Right lobe of liver (tissue), 5 donors: ENCODE results near the gene ANTXRL. TPM values are rescaled to one million over a fixed set of nuclear protein-coding genes. Genes with fewer than 3 reads are reported as not detected.

Experiments
- total RNA-seq, 6 experiments: library from RNA; depleted of rRNA in 2 of 6; stranded (reverse); fragments of >200 nt in 2 of 6; fragmentation: NEBNext Ultra II Directional in 3 of 6; extraction: Animal tissue kit (Norgen Biotek cat#: 25700) in 3 of 6; gene quantifications; one replicate each; pipeline versions ENCODE4 v1.1.0 to v1.2.4, GENCODE V29; 2016 to 2023
- donor health status: DM: no; HTN: no; CAD: no.
- donor health status: DM: no; HTN: no; CAD: no.
- donor health status: DM: no; HTN: yes; CAD: no.
- donor health status: DM: no; HTN: yes; CAD: no.

ANTXRL gene
- total RNA-seq, 6 experiments from 2014 or later, result not detected

Other genes starting within 250 kb of the ANTXRL start
- under 1 TPM in 1 of 6 experiments, not detected in 5; 0.84 TPM for gene MSMB, start 240.7 kb upstream of the ANTXRL start, total RNA-seq
- 1 to 10 TPM in 1 of 6 experiments, under 1 TPM in 3, not detected in 2; 0.25 to 1.2 (median 0.45) TPM for gene ANXA8L1, start 88.8 kb downstream of the ANTXRL start, total RNA-seq
- gene NPY4R, start 179.0 kb downstream of the ANTXRL start, total RNA-seq, result not detected